Testis (tissue), 2 donors: Measurements from ENCODE around the gene POGLUT3.

ENCODE experiments used
- POLR2A ChIP-seq: fragments of 450-650 bp; IDR thresholded peaks from one replicate; pipeline ENCODE4 v1.6.1; 2017; ENCODE audit warnings: antibody characterized with exemption, mild to moderate bottlenecking, moderate library complexity
- TF ChIP-seq, protein P1 (sequence below), 3 experiments: fragments of 450-650 bp in 2 of 3; fragments of 200-600 bp in 1 of 3; sonication (generic) in 1 of 3; IDR thresholded peaks; one replicate each; pipeline ENCODE4 v1.5.1; 2016 to 2019; ENCODE audit warnings: antibody characterized with exemption in 3 of 3, mild to moderate bottlenecking in 2 of 3, moderate library complexity in 1 of 3

DNA sequence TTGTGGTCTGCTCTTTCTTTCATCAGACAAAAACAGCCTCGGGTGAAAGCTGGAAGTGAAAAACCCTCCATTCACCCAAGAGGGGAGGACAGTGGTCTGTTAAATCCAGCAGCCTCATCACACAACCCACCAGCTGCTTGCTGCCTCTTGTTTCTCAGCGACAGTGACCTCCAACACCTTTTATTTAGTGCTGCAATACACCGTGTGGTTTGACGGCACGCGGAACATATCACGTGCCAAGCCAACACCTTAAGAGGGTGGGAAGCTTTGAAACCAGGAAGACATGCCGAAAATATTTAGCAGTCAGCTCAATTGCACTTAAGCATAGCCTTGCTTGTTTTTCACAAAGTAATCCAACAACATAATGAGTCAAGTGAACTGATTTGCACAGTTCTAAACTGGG, 39.8 kb upstream of the POGLUT3 start:
- TF ChIP-seq, protein P1, sequence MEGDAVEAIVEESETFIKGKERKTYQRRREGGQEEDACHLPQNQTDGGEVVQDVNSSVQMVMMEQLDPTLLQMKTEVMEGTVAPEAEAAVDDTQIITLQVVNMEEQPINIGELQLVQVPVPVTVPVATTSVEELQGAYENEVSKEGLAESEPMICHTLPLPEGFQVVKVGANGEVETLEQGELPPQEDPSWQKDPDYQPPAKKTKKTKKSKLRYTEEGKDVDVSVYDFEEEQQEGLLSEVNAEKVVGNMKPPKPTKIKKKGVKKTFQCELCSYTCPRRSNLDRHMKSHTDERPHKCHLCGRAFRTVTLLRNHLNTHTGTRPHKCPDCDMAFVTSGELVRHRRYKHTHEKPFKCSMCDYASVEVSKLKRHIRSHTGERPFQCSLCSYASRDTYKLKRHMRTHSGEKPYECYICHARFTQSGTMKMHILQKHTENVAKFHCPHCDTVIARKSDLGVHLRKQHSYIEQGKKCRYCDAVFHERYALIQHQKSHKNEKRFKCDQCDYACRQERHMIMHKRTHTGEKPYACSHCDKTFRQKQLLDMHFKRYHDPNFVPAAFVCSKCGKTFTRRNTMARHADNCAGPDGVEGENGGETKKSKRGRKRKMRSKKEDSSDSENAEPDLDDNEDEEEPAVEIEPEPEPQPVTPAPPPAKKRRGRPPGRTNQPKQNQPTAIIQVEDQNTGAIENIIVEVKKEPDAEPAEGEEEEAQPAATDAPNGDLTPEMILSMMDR (IDR thresholded peaks at IDR 0.05), result no peak
- TF ChIP-seq POLR2A, result no peak
